Smooth muscle cell of the brain vasculature (primary cell): ENCODE data around the gene NUDT21.
A peak's percentile ranks its signal among the peaks of the same experiment; 100 is the strongest.
"Not testable (repeated sequence)": the region's sequence is repeated elsewhere in the genome, so short reads cannot be mapped to it uniquely, and the experiment has no call there.

Source experiments
- DNase-seq: peaks from one replicate; pipeline ENCODE4 v3.0.0-alpha.2; 2012; ENCODE audit warnings: low read depth, low spot score

NUDT21 gene

GRCh38 chr16:56450986-56451752, at the start of gene NUDT21, which contains the start of gene OGFOD1:
TSS of gene NUDT21 (minus strand) at chr16:56451332. CDS start at chr16:56451202, 130 bp downstream.
TSS of gene OGFOD1 (plus strand) at chr16:56451554. CDS start at chr16:56451613, 59 bp downstream.
- DNase-seq = peak; percentile 91

GRCh38 chr16:56493815-56494214, 42.7 kb upstream of the NUDT21 start:
- no peak for DNase-seq

DNA sequence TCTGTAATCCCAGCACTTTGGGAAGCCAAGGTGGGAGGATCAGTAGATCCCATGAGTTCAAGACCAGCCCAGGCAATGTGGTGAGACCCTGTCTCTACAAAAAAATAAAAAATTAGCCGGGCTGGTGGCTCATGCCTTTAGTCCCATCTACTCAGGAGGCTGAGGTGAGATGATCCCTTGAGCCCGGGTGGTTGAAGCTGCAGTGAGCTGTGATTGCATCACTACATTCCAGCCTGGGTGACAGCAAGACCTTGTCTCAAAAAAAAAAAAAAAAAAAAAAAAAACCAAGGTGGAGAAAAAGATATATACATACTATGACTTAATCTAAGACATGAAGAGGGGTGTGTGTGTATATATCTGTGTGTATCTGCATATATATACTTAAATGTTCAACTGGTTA, 42.0 kb upstream of the NUDT21 start:
- no peak for DNase-seq

- DNase-seq = no peak
Measured at GRCh38 chr16:56491657-56492261, 40.6 kb upstream of the NUDT21 start.

DNA sequence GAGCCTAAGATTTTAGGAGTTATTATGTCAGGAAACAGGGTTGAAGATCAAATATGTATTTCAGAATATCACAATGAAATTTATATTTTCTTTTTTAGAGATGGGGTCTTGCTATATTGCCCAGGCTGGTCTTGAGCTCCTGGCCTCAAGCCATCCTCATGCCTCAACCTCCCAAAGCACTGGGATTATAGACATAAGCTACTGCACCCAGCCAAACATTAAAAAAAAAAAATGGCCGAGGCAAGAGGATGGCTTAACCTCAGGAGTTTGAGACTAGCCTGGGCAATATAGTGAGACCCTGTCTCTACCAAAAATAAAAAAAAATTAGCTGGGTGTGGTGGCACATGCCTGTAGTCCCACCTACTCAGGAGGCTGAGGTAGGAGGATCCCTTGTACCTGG, 37.7 kb upstream of the NUDT21 start:
- not testable (repeated sequence) for DNase-seq

- DNase-seq = no peak
Measured at GRCh38 chr16:56488035-56488434, 36.9 kb upstream of the NUDT21 start.

DNA sequence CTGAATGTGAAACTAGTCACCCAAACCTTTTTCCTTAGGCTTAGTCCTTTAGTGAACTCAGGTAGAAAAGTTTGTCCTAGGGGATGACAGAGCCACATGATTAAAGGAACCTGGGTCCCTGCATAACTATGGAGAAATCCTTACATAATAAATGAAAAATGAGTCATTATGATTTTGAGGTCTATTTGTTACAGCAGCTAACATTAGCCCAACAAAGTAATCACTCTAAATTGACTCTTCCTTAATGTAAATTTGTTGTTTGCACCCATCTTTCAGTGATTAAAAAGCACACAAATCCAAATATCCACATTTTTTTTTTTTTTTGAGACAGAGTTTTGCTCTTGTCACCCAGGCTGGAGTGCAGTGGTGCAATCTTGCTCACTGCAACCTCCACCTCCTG, 32.3 kb upstream of the NUDT21 start:
- DNase-seq = no peak

DNA sequence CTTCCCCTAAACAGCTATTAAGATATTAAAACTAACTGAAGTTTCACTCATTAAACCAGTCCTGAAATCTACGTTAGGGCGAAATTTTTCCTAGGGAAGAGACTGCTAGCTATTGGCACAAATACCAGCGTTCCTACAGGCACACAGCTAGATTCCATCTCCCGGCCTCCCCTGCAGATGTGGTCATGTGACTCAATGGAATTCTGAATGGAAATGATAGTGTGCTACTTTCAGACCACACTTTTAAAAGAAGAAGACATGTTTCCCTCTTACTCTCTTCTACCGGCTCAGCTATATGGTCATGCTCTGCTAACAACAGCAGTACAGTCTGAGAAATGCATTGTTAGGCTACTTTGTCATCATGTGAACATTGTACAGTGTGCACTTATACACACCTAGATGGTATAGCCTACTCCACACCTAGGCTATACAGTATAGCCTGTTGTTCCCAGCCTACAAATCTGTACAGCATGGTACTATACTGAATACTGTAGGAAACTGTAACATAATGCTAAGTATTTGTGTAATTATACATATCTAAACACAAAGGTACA, 31.6 kb upstream of the NUDT21 start:
- DNase-seq = no peak

GRCh38 chr16:56481468-56482122, 30.5 kb upstream of the NUDT21 start:
- peak; percentile 18 for DNase-seq

- no peak for DNase-seq
Measured at GRCh38 chr16:56480776-56481467, 29.8 kb upstream of the NUDT21 start.

- DNase-seq = no peak
Measured at GRCh38 chr16:56479469-56479868, 28.3 kb upstream of the NUDT21 start.

DNA sequence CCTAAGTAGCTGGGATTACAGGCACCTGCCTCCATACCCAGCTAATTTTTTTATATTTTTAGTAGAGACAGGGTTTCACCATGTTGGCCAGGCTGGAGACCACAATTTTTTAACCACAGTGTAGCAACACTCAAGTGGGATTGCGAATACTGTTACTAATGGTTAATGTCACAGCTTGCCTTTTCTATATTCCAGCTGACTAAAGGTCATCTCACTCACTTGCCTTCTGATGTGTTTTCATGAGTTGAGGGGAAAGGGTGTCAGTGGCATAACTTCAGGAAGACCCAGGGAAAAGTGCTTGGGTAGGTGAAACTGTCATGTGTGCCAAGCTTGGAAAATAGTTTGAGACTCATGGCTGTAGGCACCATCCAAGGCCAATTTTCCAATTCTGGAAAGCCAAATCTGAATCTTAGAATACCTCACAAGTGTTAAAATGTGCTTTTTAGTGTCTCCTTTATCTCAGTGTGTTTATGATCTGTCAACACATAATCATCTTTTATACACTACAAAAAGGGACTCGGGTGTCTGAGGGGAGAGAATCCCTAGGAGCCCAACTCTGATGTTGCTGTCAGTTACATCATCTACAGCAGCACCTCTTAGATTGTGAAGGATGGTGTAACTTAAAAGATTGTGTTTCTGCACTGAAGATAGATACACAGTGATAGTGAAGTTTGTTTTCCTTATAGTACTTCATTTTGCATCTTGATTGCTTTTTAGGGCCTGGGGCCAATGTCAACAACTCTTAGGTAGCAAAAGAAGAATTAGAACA, 27.3 kb upstream of the NUDT21 start:
- no peak for DNase-seq

GRCh38 chr16:56477096-56477878, 26.2 kb upstream of the NUDT21 start:
- DNase-seq = peak; percentile 64

- peak; percentile 53 for DNase-seq
Measured at GRCh38 chr16:56475201-56475600, 24.1 kb upstream of the NUDT21 start.

GRCh38 chr16:56470666-56471065, 19.5 kb upstream of the NUDT21 start:
- no peak for DNase-seq

DNA sequence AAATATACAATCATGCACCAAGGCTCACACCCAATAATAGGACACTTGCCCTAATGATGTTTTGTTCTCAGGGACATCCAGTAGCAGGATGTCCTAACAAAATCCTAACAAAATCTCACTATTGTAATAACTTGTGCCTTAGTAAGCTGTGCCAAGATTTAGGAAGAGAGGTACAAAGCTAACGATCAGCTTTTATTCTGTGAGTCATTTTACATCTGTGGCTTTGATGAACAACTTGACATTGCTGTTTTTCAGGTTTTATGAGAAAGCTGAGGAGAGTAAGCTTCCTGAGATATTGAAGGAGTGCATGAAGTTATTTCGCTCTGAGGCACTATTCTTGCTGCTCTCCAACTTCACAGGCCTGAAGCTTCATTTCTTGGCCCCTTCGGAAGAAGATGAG, 19.1 kb upstream of the NUDT21 start:
- DNase-seq = no peak

GRCh38 chr16:56469748-56470147, 18.6 kb upstream of the NUDT21 start:
- no peak for DNase-seq

- no peak for DNase-seq
Measured at GRCh38 chr16:56468800-56469199, 17.7 kb upstream of the NUDT21 start.

GRCh38 chr16:56466344-56466743, 15.2 kb upstream of the NUDT21 start:
- DNase-seq = no peak

GRCh38 chr16:56463153-56463552, 12.0 kb upstream of the NUDT21 start:
- DNase-seq = no peak
